Measurements from ENCODE around the gene CFAP47. TPM values are rescaled to one million over a fixed set of nuclear protein-coding genes. Genes with fewer than 3 reads are reported as not detected.

CFAP47 gene
- total and polyA plus RNA-seq, 2 of the 13 experiments (the other 11 are each of a cell fraction or from before 2014, with no cell fraction given): not detected

DNA sequence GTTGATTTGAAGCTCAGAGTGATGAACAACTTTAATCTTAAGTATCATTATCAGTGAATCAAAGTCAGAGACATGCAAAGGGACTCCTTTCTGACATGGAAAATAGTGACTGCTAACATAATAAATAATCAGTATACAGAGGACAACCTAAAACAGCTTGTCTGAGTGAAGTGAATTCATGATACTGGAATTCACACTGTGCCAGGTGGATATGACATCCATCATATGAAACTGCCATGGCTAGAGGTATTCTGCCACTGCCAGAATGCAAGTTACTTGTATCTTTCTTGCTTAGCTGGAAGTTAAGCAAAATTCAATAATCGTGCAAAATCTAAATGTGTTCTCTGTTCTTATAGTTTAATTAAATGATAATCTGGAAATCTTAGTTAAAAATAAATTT lies 429.0 kb downstream of the CFAP47 start:
- no peak overlapping the region for H3K9ac ChIP-seq (ENCODE audit: insufficient read depth, low read depth, low read length)
- intact Hi-C loops (cut with micrococcal nuclease; ENCODE audit: unreplicated experiment) (no loop called here), in situ Hi-C loops (cut with HindIII; ENCODE audit: extremely low pct_ligation_motif_present, low pct_unique_long_range_greater_than_20kb) (no loop called here)
- DNase-seq (ENCODE audit: low spot score) (no peak), FAIRE-seq (no peak), ATAC-seq (no peak)
- H3K9me3 ChIP-seq (ENCODE audit: low read length): no peaks in the 10 kb centered on the region
- no peaks in the 10 kb centered on the region for H3K27me3 ChIP-seq (ENCODE audit: control insufficient read depth in 1 of 2, insufficient read depth in 2 of 2, low read length in 2 of 2)
- no peak overlapping the region for H2AFZ ChIP-seq (ENCODE audit: low read length)
- no TSS peak for BruUV-seq (replicated peaks)
- H3K36me3 ChIP-seq (replicated peaks in 1 of 2; ENCODE audit: control insufficient read depth in 1 of 2, insufficient read depth in 2 of 2, low read length in 2 of 2): no peaks in the 10 kb centered on the region
- H3K4me3 ChIP-seq (replicated peaks in 1 of 3; ENCODE audit: insufficient read depth in 1 of 3, low read depth in 2 of 3, low read length in 3 of 3): no peak overlapping the region
- TF ChIP-seq MATR3 (CRISPR knock-in tag; IDR thresholded peaks at IDR 0.05) (no peak), MAX (IDR thresholded peaks at IDR 0.05) (no peak), ETV5 (CRISPR knock-in tag; IDR thresholded peaks at IDR 0.05; ENCODE audit: borderline replicate concordance) (no peak), SPEN (CRISPR knock-in tag; IDR thresholded peaks at IDR 0.05; ENCODE audit: low read depth) (no peak), GATAD1 (CRISPR knock-in tag; IDR thresholded peaks at IDR 0.05) (no peak), IRF1 (CRISPR knock-in tag; IDR thresholded peaks at IDR 0.05; ENCODE audit: low read depth) (no peak), MED13 (CRISPR knock-in tag; IDR thresholded peaks at IDR 0.05) (no peak), ZNF615 (CRISPR knock-in tag; IDR thresholded peaks at IDR 0.05; ENCODE audit: borderline replicate concordance) (no peak), NFYB (CRISPR knock-in tag; IDR thresholded peaks at IDR 0.05) (no peak), PCBP2 (optimal IDR thresholded peaks at IDR 0.05; ENCODE audit: low read depth, low read length, poor library complexity, severe bottlenecking) (no peak), ZNF160 (CRISPR knock-in tag; IDR thresholded peaks at IDR 0.05) (no peak), MEIS1 (CRISPR knock-in tag; IDR thresholded peaks at IDR 0.05; ENCODE audit: borderline replicate concordance) (no peak)
- TF ChIP-seq, protein P1, sequence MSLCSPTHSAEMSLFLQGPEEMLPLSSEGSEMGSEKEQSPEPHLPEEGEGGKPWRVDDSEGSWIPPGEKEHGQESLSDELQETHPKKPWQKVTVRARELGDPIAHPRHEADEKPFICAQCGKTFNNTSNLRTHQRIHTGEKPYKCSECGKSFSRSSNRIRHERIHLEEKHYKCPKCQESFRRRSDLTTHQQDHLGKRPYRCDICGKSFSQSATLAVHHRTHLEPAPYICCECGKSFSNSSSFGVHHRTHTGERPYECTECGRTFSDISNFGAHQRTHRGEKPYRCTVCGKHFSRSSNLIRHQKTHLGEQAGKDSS (CRISPR knock-in tag; IDR thresholded peaks at IDR 0.05; ENCODE audit: borderline replicate concordance, low read depth): no peak
- H3K79me2 ChIP-seq (ENCODE audit: insufficient read depth, low read length): no peaks in the 10 kb centered on the region
- no peaks in the 10 kb centered on the region for H3K4me1 ChIP-seq (ENCODE audit: insufficient read depth, low read length)
- CTCF ChIA-PET (ENCODE audit: low intra/inter-chr PET ratio, low total read pairs): no interaction called here
- H3K27ac ChIP-seq (ENCODE audit: extremely low read length, insufficient read depth, low read length): no peak overlapping the region
- POLR2A ChIA-PET: no interaction called here
- no peak overlapping the region for H3K4me2 ChIP-seq (ENCODE audit: low read depth, low read length)
- WGBS (ENCODE audit: low lambda C conversion rate): 0% methylated on average over 1 of the region's 1 CpG
- no peaks in the 10 kb centered on the region for H4K20me1 ChIP-seq (ENCODE audit: insufficient read depth, low read length)

Measured in HepG2 (cell line).